ENCODE measurements around the gene EIF2B2.
"Not testable (repeated sequence)": the region's sequence is repeated elsewhere in the genome, so short reads cannot be mapped to it uniquely, and the experiment has no call there.

Gene EIF2B2

GRCh38 chr14:74974364-74975058 lies 28.2 kb upstream of the EIF2B2 start:
- DNase-seq, result no peak

GRCh38 chr14:74975059-74975810 lies 27.5 kb upstream of the EIF2B2 start:
- DNase-seq, result no peak

GRCh38 chr14:74976264-74977113 lies 26.2 kb upstream of the EIF2B2 start:
- DNase-seq, result no peak

- DNase-seq, result no peak
Observed at GRCh38 chr14:74977164-74977900, 25.4 kb upstream of the EIF2B2 start.

- DNase-seq, result no peak
Observed at GRCh38 chr14:74977901-74978385, 24.8 kb upstream of the EIF2B2 start.

- DNase-seq, result no peak
Observed at GRCh38 chr14:74978416-74978947, 24.2 kb upstream of the EIF2B2 start.

- DNase-seq, result no peak
Observed at GRCh38 chr14:74979029-74979428, 23.7 kb upstream of the EIF2B2 start.

GRCh38 chr14:74979442-74980397 lies 23.0 kb upstream of the EIF2B2 start:
- peak; percentile 98 for DNase-seq

GRCh38 chr14:74980398-74980730 lies 22.4 kb upstream of the EIF2B2 start:
- no peak for DNase-seq

- no peak for DNase-seq
Observed at GRCh38 chr14:74980731-74981461, 21.8 kb upstream of the EIF2B2 start.

GRCh38 chr14:74981462-74981782 lies 21.3 kb upstream of the EIF2B2 start:
- no peak for DNase-seq

- no peak for DNase-seq
Observed at GRCh38 chr14:74981833-74982232, 20.9 kb upstream of the EIF2B2 start.

- DNase-seq, result no peak
Observed at GRCh38 chr14:74982661-74983060, 20.1 kb upstream of the EIF2B2 start.

- DNase-seq, result no peak
Observed at GRCh38 chr14:74983343-74983742, 19.4 kb upstream of the EIF2B2 start.

GRCh38 chr14:74984236-74985027 lies 18.3 kb upstream of the EIF2B2 start:
- no peak for DNase-seq

GRCh38 chr14:74985028-74985310 lies 17.8 kb upstream of the EIF2B2 start:
- DNase-seq, result no peak

- DNase-seq, result no peak
Observed at GRCh38 chr14:74985806-74986205, 16.9 kb upstream of the EIF2B2 start.

- no peak for DNase-seq
Observed at GRCh38 chr14:74988131-74988530, 14.6 kb upstream of the EIF2B2 start.

- no peak for DNase-seq
Observed at GRCh38 chr14:74988993-74989392, 13.7 kb upstream of the EIF2B2 start.

- DNase-seq, result not testable (repeated sequence)
Observed at GRCh38 chr14:74994182-74994581, 8.5 kb upstream of the EIF2B2 start.
